ENCODE measurements around the gene PPM1B.
A peak's percentile ranks its signal among the peaks of the same experiment; 100 is the strongest.

Gene PPM1B

GRCh38 chr2:44164617-44165016 is 4.1 kb upstream of the PPM1B start:
- no peak for DNase-seq

DNA sequence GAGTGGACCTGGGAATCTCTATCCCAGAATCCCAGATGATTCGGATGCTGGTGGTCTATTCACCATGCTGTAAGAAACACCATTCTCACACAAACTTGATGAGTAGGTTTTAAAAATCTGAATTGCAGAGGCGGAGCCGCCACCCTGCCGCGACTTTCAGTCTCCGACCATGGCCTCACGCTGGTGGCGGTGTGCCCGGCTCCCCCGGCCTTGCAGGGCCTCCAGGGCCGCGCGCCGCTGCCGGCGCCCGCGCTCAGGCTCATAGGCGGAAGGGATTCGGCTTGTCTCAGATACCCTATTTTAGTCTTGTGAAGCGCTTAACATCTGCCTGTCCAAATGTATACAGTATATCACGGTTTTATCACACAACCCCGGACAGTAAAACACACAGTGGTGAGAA is 2.6 kb upstream of the PPM1B start:
- no peak for DNase-seq

GRCh38 chr2:44167311-44167907 is 1.3 kb upstream of the PPM1B start:
- no peak for DNase-seq

DNA sequence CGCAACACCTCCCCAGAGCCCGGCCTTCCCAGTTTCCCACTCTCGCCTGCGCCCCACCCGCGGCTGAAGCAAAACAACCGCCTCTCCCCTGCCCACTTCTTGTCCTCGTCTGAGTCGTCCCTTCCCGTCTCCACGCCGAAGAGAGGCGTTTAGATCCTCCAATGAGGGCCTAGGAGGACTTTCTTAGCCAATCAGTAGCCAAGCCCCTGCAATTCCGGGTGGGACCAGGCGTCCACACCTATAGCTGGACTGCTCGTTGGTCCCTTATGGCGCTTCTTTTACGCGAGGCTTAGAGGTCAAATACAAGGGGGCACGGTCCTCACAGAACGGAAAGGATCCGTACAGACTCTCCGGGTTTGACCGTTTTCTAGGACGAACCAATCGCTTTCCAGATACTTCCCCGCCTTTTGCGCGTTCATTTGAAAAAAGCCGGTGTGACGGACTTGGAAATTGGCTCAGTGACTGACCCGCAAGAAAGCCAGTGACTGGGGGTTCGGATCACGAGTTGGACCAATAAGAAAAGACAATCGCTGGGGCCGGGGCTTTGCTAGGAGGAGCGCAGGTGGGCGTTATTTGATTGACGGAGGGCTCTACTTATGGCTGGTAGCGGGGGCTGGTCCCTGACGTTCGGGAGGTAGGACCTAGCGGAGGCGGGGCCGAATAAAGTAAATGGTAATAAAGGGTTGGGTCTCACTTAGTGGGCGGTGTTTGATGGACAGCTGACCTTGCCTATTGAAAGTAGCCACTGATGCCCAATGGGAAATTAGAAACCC is 581 bp upstream of the PPM1B start:
- peak; percentile 95 for DNase-seq

DNA sequence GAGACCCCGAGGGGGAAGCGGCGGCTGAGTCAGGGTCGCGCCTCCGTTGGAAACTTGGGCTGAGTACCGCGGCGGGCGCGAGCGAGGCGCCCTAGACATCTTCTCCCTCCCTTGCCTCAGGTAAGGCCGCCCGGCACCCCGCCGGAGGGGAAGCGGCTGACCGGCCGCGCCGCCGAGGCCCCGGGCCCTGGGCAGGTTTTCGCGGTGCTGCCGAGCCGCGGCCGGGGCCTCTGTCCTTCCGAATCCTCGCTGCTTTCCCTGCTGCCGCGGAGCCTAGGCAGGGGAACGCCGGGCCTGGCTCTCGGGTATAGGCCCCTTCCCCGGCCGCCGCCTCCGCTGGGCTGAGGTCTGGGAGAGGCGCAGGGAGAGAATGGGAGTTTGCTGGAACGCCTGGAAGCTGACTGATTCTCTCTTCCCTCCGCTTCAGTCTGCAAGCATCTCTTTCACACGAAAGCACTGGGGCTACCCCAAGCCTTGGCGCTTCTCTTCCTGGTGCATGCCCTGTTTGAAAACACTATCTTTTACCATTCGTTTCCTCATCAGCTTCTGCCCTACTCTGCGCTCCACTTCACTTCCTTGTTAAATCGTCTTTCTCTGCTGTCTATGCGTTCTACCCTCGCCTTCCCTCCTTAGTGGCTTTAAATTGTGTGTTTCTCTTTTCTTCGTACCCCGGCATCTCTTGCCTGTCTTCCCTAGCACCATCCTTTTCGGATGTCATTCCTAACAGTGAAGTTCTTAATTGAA is 652 bp downstream of the PPM1B start:
- peak; percentile 70 to 72 for DNase-seq

DNA sequence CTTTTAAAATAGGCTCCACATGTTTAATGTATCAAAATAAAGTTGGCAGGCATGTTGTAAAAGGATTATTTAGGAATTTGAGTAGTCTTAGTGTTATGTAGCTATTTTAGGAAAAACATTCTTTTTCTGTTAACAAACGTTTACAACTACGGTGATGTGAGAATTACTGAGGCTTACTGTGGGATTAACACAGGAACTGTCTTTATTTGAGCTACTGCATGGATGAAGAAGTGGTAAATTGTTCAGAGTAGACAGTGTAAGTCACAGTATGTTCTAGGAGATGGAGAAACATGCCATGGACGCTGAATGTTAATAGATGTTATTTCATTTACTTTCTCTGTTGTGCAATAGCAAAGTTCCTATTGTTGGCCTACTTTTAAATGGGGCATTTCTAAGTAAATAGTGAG is 1.6 kb downstream of the PPM1B start:
- DNase-seq, result no peak

- no peak for DNase-seq
Observed at GRCh38 chr2:44171018-44171417, 2.3 kb downstream of the PPM1B start.

DNA sequence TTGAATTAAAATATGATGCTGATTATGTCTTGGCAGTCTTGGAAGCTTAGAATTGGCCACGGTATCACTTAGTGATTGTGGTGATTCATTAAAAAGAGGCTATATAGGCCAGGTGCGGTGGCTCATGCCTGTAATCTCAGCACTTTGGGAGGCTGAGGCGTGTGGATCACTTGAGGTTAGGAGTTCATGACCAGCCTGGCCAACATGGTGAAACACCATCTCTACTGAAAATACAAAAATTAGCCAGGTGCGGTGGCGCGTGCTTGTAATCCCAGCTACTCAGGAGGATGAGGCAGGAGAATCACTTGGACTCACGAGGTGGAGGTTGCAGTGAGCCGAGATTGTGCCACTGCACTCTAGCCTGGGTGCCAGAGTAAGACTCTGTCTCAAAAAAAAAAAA is 2.8 kb downstream of the PPM1B start:
- peak in 1 of 2 experiments; percentile 36 for DNase-seq

DNA sequence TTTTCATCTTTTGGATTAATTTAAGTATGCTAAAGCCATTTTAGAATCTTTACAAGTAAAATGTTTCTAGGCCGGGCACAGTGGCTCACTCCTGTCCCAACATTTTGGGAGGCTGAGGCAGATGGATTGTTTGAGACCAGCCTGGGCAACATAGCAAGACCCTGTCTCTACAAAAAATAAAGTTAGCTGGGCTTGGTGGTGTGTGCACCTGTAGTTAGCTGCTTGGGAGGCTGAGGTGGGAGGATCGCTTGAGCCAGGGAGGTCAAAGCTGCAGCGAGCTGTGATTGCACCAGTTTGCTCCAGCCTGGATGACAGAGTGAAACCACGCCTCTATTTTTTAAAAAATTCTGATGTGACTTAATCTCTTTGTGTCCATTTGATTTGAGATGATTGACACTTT is 3.9 kb downstream of the PPM1B start:
- no peak for DNase-seq

GRCh38 chr2:44178950-44179349 is 10.3 kb downstream of the PPM1B start:
- no peak for DNase-seq

- DNase-seq, result no peak
Observed at GRCh38 chr2:44181648-44182047, 13.0 kb downstream of the PPM1B start.

GRCh38 chr2:44184106-44184505 is 15.4 kb downstream of the PPM1B start:
- no peak for DNase-seq

DNA sequence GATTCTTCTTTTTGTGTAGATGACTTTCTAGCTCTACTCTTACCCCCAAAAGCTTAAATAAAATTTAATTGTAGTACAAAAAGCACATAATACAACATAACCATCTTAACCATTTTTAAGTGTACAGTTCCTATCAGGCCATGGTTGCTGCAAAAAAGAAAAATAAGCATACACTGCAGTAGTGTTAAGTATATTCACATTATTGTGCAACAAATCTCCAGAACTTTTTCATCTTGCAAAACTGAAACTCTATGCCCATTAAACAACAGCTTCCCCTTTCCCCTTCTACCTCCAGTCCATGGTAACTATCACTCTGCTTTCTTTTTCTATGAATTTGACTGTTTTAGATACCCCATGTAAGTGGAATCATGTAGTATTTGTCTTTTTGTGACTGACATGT is 18.1 kb downstream of the PPM1B start:
- DNase-seq, result no peak

GRCh38 chr2:44187251-44187650 is 18.6 kb downstream of the PPM1B start:
- DNase-seq, result no peak

DNA sequence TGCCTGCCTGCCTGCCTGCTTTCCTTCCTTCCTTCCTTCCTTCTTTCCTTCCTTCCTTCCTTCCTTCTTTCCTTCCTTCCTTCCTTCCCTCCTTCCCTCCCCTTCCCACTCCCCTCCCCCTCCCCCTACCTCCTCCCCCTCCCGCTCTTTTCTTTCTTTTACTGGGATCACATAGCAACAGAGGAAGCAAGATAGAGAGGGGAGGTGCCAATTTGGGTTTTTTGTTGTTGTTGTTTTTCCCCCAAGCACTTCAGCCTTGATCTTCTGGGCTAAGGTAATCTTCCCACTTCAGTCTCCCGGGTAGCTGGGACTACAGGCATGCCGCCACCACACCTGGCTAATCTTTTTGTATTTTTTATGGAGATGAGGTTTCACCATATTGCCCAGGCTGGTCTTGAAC is 20.0 kb downstream of the PPM1B start:
- no peak for DNase-seq

GRCh38 chr2:44189104-44189503 is 20.4 kb downstream of the PPM1B start:
- DNase-seq, result no peak

DNA sequence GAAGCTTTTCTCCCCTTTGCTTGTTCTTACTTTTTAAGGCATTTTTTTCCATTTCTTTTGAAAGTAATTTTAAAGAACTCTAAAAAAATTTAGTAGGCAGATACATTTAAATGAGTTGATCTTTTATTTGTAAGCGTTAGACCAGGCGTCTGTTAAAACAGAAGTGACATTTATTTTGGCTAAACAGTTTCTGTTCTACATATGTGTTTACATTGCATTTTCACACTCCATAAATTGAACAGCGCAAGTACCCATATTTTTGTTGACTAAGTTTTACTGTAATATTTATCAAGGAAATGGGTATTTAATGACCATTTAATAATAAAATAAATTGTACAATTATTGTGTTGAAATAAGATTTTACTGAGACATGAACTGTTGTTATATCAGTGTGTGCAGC is 21.9 kb downstream of the PPM1B start:
- DNase-seq, result no peak

DNA sequence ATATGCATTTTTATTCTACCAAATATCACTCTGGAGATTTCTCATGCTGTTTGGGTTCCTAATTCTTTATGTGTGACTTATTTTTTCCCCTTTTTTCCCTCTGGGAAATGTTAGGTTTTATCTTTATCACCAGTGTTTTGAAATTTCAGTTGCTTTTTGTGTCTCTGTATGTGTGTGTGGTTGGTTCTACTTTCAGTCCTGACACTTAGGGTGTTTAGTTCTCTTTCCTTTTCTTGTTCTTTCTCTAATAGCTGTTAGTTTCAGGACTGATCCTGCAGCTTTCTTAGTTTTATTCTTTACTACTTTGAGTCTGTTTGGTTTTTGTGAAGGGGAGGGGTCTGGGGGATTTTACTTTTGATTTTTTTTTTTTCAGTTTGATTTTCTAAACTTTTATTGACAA is 23.1 kb downstream of the PPM1B start:
- no peak for DNase-seq

- no peak for DNase-seq
Observed at GRCh38 chr2:44192646-44193045, 24.0 kb downstream of the PPM1B start.

GRCh38 chr2:44195714-44196113 is 27.0 kb downstream of the PPM1B start:
- no peak for DNase-seq

GRCh38 chr2:44197816-44198215 is 29.1 kb downstream of the PPM1B start:
- DNase-seq, result no peak

DNA sequence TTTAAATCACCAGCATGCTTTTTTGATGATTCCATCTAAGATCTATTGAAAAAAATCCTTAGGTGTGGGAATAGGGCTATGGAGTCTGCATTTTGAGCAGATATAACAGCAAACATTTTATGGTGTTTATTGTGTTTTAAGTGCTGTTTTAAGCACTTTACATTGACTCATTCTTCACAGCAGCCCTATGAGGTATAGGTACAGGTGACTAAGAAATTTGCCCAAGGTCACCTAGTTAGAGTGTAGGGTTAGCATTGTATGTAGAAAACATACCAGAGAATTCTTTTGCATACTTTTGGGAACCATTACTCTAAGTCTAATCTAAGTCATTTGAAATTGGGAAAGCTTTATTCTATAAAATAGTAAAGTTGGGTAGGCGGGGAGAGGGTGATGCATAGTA is 31.3 kb downstream of the PPM1B start:
- DNase-seq, result no peak

DNA sequence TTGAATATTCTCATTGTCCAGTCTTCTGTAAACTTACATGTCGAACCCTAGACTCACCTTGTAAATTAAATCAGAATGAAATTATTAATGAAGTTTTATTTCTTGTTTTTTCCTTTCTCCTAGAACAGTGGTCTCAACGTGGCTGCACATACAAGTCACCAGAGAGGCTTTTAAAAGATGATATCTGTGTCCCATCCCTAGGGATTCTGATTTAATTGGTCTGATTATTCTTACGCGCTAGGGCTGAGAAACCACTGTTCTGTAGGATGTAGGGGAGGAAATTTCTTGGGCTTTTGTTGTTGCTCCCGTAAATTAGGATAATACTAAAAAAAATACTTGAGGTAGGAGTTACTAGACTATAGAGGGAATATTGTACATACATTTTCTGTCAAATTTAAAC is 32.1 kb downstream of the PPM1B start:
- no peak for DNase-seq

GRCh38 chr2:44201648-44202165 is 33.0 kb downstream of the PPM1B start:
- DNase-seq, result no peak
